ENCODE results near the gene PDE6H. TPM values are rescaled to one million over a fixed set of nuclear protein-coding genes. Genes with fewer than 3 reads are reported as not detected.

The PDE6H gene
- total RNA-seq, 1 experiment from 2014 or later: not detected

DNA sequence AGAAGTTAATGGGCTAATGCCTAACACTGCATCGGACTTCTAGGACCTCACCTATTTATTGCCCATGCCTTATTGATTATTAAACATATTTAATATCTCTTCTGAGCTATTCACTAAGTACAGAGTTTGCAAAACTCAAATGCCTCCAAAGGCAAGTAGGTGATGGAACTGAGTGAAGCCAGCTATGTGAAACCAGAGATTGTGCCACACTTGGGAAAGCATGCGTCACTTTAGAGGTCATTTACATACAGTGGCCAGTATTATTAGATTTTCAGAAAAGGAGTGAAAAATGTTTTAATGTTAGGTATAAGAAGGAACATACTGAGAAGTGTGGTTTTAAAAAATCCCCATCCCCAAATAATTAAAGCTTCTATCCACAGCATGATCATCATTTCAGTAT lies 27.7 kb downstream of the PDE6H start:
- no peak overlapping the region for H3K4me3 ChIP-seq (ENCODE audit: low read depth in 2 of 2, low read length in 2 of 2)
- ChIA-PET POLR2A (no interaction called here), CTCF (no interaction called here)
- peaks cover 8% of the 10 kb centered on the region for H3K27me3 ChIP-seq (ENCODE audit: control insufficient read depth, insufficient read depth, low read length)
- no peaks in the 10 kb centered on the region for H3K9me3 ChIP-seq (ENCODE audit: control insufficient read depth, insufficient read depth, low read depth, low read length)
- H3K4me1 ChIP-seq (ENCODE audit: control insufficient read depth, insufficient read depth, low read length): no peaks in the 10 kb centered on the region
- intact Hi-C loops (cut with micrococcal nuclease; ENCODE audit: unreplicated experiment): no loop called here
- DNase-seq (ENCODE audit: low read depth, low spot score) (no peak), ATAC-seq (no peak)
- TF ChIP-seq POLR2AphosphoS5 (IDR thresholded peaks at IDR 0.05; ENCODE audit: low read depth, low read length): no peak
- no peak for TF ChIP-seq SIN3A (IDR thresholded peaks at IDR 0.05; ENCODE audit: borderline replicate concordance, insufficient read depth, low read depth, low read length)
- TF ChIP-seq, protein P1, sequence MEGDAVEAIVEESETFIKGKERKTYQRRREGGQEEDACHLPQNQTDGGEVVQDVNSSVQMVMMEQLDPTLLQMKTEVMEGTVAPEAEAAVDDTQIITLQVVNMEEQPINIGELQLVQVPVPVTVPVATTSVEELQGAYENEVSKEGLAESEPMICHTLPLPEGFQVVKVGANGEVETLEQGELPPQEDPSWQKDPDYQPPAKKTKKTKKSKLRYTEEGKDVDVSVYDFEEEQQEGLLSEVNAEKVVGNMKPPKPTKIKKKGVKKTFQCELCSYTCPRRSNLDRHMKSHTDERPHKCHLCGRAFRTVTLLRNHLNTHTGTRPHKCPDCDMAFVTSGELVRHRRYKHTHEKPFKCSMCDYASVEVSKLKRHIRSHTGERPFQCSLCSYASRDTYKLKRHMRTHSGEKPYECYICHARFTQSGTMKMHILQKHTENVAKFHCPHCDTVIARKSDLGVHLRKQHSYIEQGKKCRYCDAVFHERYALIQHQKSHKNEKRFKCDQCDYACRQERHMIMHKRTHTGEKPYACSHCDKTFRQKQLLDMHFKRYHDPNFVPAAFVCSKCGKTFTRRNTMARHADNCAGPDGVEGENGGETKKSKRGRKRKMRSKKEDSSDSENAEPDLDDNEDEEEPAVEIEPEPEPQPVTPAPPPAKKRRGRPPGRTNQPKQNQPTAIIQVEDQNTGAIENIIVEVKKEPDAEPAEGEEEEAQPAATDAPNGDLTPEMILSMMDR (IDR thresholded peaks at IDR 0.05): no peak
- TF ChIP-seq TCF7L2 (IDR thresholded peaks at IDR 0.05; ENCODE audit: low read depth, low read length): no peak
- TF ChIP-seq, protein P2, sequence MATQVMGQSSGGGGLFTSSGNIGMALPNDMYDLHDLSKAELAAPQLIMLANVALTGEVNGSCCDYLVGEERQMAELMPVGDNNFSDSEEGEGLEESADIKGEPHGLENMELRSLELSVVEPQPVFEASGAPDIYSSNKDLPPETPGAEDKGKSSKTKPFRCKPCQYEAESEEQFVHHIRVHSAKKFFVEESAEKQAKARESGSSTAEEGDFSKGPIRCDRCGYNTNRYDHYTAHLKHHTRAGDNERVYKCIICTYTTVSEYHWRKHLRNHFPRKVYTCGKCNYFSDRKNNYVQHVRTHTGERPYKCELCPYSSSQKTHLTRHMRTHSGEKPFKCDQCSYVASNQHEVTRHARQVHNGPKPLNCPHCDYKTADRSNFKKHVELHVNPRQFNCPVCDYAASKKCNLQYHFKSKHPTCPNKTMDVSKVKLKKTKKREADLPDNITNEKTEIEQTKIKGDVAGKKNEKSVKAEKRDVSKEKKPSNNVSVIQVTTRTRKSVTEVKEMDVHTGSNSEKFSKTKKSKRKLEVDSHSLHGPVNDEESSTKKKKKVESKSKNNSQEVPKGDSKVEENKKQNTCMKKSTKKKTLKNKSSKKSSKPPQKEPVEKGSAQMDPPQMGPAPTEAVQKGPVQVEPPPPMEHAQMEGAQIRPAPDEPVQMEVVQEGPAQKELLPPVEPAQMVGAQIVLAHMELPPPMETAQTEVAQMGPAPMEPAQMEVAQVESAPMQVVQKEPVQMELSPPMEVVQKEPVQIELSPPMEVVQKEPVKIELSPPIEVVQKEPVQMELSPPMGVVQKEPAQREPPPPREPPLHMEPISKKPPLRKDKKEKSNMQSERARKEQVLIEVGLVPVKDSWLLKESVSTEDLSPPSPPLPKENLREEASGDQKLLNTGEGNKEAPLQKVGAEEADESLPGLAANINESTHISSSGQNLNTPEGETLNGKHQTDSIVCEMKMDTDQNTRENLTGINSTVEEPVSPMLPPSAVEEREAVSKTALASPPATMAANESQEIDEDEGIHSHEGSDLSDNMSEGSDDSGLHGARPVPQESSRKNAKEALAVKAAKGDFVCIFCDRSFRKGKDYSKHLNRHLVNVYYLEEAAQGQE (IDR thresholded peaks at IDR 0.05; ENCODE audit: insufficient read depth in 1 of 2, low read depth in 2 of 2, low read length in 1 of 2): no peak
- no peaks in the 10 kb centered on the region for H3K36me3 ChIP-seq (ENCODE audit: control insufficient read depth, insufficient read depth, low read length)
- H3K27ac ChIP-seq (ENCODE audit: low read length): no peak overlapping the region
- in situ Hi-C loops (cut with HindIII; ENCODE audit: low pct_unique_long_range_greater_than_20kb, low sequenced_read_pairs): no loop called here
- BruUV-seq (replicated peaks): no TSS peak

DNA sequence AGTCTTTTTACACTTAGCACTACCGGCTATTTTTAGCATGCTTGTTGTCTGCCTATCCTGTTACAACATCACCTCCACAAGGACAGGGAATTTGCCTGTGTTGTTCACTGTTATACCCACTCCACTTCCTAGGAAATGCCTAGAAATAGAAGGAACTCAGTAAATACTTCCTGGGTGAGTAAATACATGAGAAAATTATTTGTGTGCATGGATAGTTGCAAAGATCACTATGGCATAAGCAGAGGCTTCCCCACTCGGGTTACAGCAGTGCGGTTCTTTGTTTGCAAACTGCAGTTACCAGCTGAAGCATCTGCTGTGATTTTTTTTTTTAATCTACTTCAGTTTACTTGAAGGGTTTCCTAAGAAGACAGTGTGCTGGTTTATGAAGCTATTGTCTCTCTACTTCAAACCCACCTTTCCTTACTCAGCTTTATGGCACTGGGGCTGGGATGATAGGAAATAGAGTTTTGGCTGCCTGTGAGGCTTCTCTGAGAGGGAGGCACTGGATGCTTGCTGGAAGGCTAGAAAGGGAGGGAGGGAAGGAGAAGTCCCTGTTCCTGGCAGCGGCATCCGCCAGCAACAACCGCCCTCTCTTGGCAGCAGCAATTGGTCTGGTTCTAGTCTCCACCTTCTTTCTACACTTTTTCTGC lies 29.0 kb downstream of the PDE6H start:
- H3K4me1 ChIP-seq (ENCODE audit: control insufficient read depth, insufficient read depth, low read length): no peaks in the 10 kb centered on the region
- no TSS peak for BruUV-seq (replicated peaks)
- POLR2A ChIA-PET: no interaction called here
- H3K27ac ChIP-seq (ENCODE audit: low read length): no peak overlapping the region
- H3K4me3 ChIP-seq (ENCODE audit: low read depth in 2 of 2, low read length in 2 of 2): no peak overlapping the region
- in situ Hi-C loops (cut with HindIII; ENCODE audit: low pct_unique_long_range_greater_than_20kb, low sequenced_read_pairs) (no loop called here), intact Hi-C loops (cut with micrococcal nuclease; ENCODE audit: unreplicated experiment) (no loop called here)
- H3K27me3 ChIP-seq (ENCODE audit: control insufficient read depth, insufficient read depth, low read length): peaks cover 8% of the 10 kb centered on the region
- CTCF ChIA-PET: no interaction called here
- H3K36me3 ChIP-seq (ENCODE audit: control insufficient read depth, insufficient read depth, low read length): no peaks in the 10 kb centered on the region
- TF ChIP-seq SIN3A (IDR thresholded peaks at IDR 0.05; ENCODE audit: borderline replicate concordance, insufficient read depth, low read depth, low read length) (no peak), POLR2AphosphoS5 (IDR thresholded peaks at IDR 0.05; ENCODE audit: low read depth, low read length) (no peak), TCF7L2 (IDR thresholded peaks at IDR 0.05; ENCODE audit: low read depth, low read length) (no peak)
- TF ChIP-seq, protein P1 (IDR thresholded peaks at IDR 0.05): no peak
- TF ChIP-seq, protein P2 (IDR thresholded peaks at IDR 0.05; ENCODE audit: insufficient read depth in 1 of 2, low read depth in 2 of 2, low read length in 1 of 2): no peak
- no peak for DNase-seq (ENCODE audit: low read depth, low spot score)
- ATAC-seq: no peak
- no peaks in the 10 kb centered on the region for H3K9me3 ChIP-seq (ENCODE audit: control insufficient read depth, insufficient read depth, low read depth, low read length)
